BE2C (cell line): ENCODE results near the gene SEC14L1.
"Not testable (repeated sequence)": the region's sequence is repeated elsewhere in the genome, so short reads cannot be mapped to it uniquely, and the experiment has no call there.

Experiments used
- DNase-seq: peaks from one replicate; pipeline ENCODE4 v3.0.0-alpha.2; 2020
- H3K27me3 ChIP-seq: fragments of 250-450 bp; sonication (Bioruptor Pico); 2 replicates; pipeline ENCODE4 v1.5.1; 2020; ENCODE audit warnings: mild to moderate bottlenecking
- H3K36me3 ChIP-seq: fragments of 250-450 bp; sonication (Bioruptor Pico); 2 replicates; pipeline ENCODE4 v1.5.1; 2020; ENCODE audit warnings: mild to moderate bottlenecking
- H3K4me1 ChIP-seq: fragments of 250-450 bp; sonication (Bioruptor Pico); 2 replicates; pipeline ENCODE4 v1.5.1; 2020
- H3K4me3 ChIP-seq: 2 replicates; pipeline ENCODE4 v1.5.1; 2011; ENCODE audit warnings: low read depth, low read length
- H3K9me3 ChIP-seq: fragments of 250-450 bp; sonication (Bioruptor Pico); 2 replicates; pipeline ENCODE4 v1.5.1; 2020
- TF ChIP-seq, protein P1 (sequence below): IDR thresholded peaks from 2 replicates; pipeline ENCODE4 v1.5.1; 2012; ENCODE audit warnings: mild to moderate bottlenecking, low read depth, low read length

The SEC14L1 gene

DNA sequence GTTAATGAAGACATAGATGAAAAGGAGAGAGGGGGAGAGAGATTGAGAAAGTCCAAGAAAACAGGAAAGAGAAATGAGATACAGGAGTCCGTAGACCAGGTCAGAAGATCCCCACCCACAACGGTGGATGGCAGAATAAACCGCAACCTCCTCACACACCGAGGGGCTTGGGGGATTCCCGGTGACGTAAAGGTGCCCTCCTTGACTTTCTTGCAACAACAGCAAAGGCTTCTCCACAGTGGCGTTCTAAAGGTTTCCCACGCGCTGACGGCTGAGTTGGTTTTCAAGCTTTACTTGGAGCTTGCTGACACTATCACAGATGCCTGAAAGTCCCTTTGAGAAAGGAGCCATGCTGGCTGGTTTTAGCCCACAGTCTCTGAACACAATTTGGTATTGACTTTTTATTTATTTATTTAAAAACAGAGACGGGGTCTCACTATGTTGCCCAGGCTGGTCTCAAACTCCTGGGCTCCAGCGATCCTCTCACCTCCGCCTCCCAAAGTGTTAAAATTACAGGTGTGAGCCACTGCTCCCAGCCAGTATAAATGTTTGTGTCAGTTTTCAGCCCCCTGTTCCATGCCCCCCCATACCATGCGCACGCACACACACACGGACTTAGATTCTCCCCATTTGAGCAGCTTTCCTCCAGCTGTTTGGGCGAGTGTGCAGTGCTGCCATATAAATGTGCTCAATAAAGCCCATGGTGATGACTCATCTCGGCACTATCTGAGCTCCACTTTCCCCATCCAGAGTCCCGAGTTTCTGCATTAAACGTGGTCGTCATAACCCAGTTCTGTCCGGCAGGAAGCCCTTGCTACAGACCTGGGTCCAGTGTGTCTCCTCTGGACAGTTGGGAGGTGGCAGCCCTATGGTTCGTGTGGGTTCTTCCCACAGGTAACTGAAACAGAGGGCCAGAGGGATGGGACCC, 33.0 kb upstream of the SEC14L1 start:
- TF ChIP-seq, protein P1, sequence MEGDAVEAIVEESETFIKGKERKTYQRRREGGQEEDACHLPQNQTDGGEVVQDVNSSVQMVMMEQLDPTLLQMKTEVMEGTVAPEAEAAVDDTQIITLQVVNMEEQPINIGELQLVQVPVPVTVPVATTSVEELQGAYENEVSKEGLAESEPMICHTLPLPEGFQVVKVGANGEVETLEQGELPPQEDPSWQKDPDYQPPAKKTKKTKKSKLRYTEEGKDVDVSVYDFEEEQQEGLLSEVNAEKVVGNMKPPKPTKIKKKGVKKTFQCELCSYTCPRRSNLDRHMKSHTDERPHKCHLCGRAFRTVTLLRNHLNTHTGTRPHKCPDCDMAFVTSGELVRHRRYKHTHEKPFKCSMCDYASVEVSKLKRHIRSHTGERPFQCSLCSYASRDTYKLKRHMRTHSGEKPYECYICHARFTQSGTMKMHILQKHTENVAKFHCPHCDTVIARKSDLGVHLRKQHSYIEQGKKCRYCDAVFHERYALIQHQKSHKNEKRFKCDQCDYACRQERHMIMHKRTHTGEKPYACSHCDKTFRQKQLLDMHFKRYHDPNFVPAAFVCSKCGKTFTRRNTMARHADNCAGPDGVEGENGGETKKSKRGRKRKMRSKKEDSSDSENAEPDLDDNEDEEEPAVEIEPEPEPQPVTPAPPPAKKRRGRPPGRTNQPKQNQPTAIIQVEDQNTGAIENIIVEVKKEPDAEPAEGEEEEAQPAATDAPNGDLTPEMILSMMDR, result no peak
- no peaks in the 10 kb centered on the region for H3K36me3 ChIP-seq
- H3K4me3 ChIP-seq, result no peak overlapping the region
- DNase-seq, result no peak
- H3K4me1 ChIP-seq, result no peaks in the 10 kb centered on the region
- no peaks in the 10 kb centered on the region for H3K9me3 ChIP-seq
- no peaks in the 10 kb centered on the region for H3K27me3 ChIP-seq

DNA sequence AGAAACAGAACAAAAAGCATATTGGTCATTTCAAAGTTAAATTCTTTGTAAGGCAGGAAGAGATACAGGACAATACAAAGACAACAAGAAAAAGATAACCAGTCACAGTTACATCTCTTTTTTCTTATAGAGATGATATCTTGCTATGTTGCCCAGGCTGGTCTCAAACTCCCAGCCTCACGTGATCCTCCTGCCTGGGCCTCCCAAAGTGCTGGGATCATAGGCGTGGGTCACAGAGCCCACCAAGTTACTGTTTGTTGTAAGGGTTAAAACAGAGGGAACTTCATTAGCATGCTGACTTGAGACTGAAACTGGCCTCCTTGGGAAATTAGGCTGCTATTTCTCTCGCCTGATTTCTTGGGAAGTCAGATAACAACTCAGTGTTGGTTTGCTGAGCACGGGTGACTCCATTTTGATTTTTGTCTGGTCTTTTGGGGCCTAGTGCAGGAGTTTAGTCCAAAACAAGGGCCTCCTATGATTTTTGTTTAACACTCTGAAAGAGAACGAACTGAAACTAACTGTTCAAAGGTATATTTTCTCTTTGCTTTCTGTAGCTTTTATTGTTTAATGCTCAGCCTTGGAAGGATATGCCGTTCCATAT, 31.5 kb upstream of the SEC14L1 start:
- Histone ChIP-seq H3K4me3 (no peak overlapping the region), H3K9me3 (no peaks in the 10 kb centered on the region), H3K36me3 (no peaks in the 10 kb centered on the region), H3K4me1 (no peaks in the 10 kb centered on the region), H3K27me3 (no peaks in the 10 kb centered on the region)
- DNase-seq, result no peak
- TF ChIP-seq, protein P1, result no peak

DNA sequence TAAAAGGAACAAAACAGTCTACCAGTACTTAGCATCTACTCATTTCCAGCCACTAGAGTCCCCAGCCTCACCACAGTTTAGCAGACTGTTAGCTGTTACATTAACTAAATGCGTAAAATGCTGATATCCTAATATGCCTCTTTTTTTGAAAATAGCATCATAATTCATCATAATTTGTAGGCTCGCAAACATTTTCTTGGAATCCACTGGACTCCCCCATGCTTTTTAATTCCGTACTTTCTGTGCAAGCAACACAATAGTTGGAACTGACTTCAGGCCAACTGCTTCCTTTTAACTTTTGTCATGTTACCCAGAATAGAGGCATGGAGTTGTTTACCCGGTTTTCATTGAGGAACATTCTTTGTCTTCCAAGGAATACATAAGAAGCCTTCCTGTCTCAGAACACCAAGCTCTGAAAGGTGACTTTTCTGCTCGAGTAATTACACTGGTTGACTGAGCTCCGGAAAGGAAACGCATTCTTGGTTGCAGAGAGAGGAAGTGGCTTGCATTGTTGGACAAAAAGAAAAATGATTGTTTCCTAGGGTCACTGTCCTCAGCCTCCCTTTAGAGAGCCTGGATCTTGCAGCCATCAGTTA, 30.9 kb upstream of the SEC14L1 start:
- Histone ChIP-seq H3K4me3 (no peak overlapping the region), H3K27me3 (no peaks in the 10 kb centered on the region), H3K36me3 (no peaks in the 10 kb centered on the region), H3K4me1 (no peaks in the 10 kb centered on the region), H3K9me3 (no peaks in the 10 kb centered on the region)
- DNase-seq, result no peak
- TF ChIP-seq, protein P1, result no peak

DNA sequence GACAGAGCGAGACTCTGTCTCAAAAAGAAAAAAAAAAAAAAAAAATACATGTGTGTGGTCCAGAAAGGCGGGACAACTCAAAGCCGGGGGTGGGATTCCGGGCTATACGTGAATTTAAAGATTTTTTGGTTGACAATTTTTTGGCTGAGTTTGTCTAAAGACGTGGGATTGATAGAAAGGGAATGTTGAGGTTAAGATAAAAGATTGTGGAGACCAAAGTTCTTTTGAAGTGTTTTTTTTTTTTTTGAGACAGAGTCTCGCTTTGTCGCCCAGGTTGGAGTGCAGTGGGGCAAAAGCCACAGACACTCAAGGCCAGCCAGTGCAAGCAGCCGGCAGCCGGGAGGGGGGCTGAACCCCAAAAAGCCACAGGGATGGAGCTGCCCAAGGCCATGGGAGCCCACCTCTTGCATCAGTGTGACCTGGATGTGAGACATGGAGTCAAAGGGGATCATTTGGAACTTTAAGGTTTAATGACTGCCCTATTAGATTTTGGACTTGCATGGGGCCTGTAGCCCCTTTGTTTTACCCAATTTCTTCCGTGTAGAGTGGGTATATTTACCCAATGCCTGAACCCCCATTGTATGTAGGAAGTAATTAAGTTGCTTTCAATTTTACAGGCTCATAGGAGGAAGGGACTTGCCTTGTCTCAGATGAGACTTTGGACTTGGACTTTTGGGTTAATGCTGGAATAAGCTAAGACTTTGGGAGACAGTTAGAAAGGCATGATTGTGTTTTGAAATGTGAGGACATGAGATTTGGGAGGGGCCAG, 29.4 kb upstream of the SEC14L1 start:
- not testable (repeated sequence) for H3K4me3 ChIP-seq, H3K27me3 ChIP-seq, DNase-seq, H3K9me3 ChIP-seq, H3K36me3 ChIP-seq, H3K4me1 ChIP-seq

DNA sequence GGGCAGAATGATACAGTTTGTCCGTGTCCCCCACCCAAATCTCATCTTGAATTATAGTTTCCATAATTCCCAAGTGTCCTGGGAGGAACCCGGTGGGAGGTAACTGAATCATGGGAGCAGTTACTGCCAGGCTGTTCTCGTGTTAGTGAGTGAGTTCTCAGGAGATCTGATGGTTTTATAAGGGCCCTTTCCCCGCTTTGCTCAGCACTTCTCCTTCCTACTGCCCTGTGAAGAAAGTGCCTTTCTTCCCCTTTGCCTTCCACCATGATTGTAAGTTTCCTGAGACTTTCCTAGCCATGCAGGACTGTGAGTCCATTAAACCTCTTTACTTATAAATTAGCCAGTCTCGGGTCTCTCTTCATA, 28.9 kb upstream of the SEC14L1 start:
- Histone ChIP-seq H3K4me1 (no peaks in the 10 kb centered on the region), H3K9me3 (no peaks in the 10 kb centered on the region), H3K27me3 (no peaks in the 10 kb centered on the region), H3K36me3 (no peaks in the 10 kb centered on the region), H3K4me3 (no peak overlapping the region)
- no peak for DNase-seq
- TF ChIP-seq, protein P1, result no peak

DNA sequence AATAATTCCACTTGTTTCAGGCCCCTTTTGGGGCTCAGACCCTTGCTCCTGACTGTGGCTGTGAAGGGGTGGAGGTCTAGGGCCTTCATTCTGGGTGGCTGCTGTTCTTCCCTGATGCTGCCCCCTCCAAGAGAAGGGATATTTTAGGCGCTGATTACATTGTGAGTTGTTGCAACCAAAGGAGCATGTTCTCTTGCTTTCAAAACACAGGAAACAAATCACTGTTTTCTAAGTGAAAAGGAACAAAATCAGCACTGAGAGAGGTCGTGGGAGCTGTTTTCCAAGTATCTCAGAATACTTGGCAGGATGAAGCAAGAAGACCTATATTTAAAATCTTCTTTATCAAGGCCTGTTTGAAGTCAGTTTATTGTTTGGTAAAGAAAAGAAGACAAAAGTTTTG, 25.3 kb upstream of the SEC14L1 start:
- Histone ChIP-seq H3K4me3 (no peak overlapping the region), H3K9me3 (no peaks in the 10 kb centered on the region), H3K27me3 (no peaks in the 10 kb centered on the region), H3K4me1 (no peaks in the 10 kb centered on the region), H3K36me3 (no peaks in the 10 kb centered on the region)
- TF ChIP-seq, protein P1, result no peak
- DNase-seq, result no peak
